Choroid plexus epithelial cell (primary cell): ENCODE results near the gene CARD19.
"Not testable (repeated sequence)": the region's sequence is repeated elsewhere in the genome, so short reads cannot be mapped to it uniquely, and the experiment has no call there.

Experiments
- DNase-seq: peaks from one replicate; pipeline ENCODE4 v3.0.0-alpha.2; 2010; ENCODE audit warnings: low read depth
- H3K4me3 ChIP-seq: 2 replicates; pipeline ENCODE4 v1.5.1; 2011; ENCODE audit warnings: low read depth, mild to moderate bottlenecking, control low read depth, low read length, moderate library complexity
- CTCF ChIP-seq: conservative IDR thresholded peaks from 2 replicates; pipeline ENCODE4 v1.5.1; 2011; ENCODE audit warnings: low read depth, mild to moderate bottlenecking, control low read depth, inconsistent platforms, low read length, moderate library complexity

CARD19 gene

GRCh38 chr9:93097511-93098201, 1.6 kb downstream of the CARD19 start:
- peak overlapping the region; percentile 84 for H3K4me3 ChIP-seq
- no peak for DNase-seq
- no peak for TF ChIP-seq CTCF

GRCh38 chr9:93098236-93098946, 2.4 kb downstream of the CARD19 start:
- H3K4me3 ChIP-seq: peak overlapping the region; percentile 36
- DNase-seq: peak; percentile 97
- no peak for TF ChIP-seq CTCF

- no peak for DNase-seq
- no peak for TF ChIP-seq CTCF
- H3K4me3 ChIP-seq: no peak overlapping the region
These were observed 3.7 kb downstream of the CARD19 start for GRCh38 chr9:93099551-93100275.

- H3K4me3 ChIP-seq: no peak overlapping the region
- no peak for TF ChIP-seq CTCF
- no peak for DNase-seq
These were observed 4.2 kb downstream of the CARD19 start for GRCh38 chr9:93100276-93100636.

- not testable (repeated sequence) for DNase-seq, H3K4me3 ChIP-seq
These were observed 5.1 kb downstream of the CARD19 start for GRCh38 chr9:93101086-93101485.

GRCh38 chr9:93105620-93106019, 9.6 kb downstream of the CARD19 start:
- no peak overlapping the region for H3K4me3 ChIP-seq
- TF ChIP-seq CTCF: no peak
- DNase-seq: no peak

GRCh38 chr9:93107151-93107824, 11.3 kb downstream of the CARD19 start:
- no peak overlapping the region for H3K4me3 ChIP-seq
- no peak for DNase-seq
- no peak for TF ChIP-seq CTCF
